ENCODE measurements around the gene PALM2AKAP2.

The PALM2AKAP2 gene

GRCh38 chr9:109779711-109780452 is at the start of gene PALM2AKAP2:
PALM2AKAP2 (plus strand) TSS chr9:109780198; CDS start chr9:109780489, 291 bp downstream.
- no peak for DNase-seq

GRCh38 chr9:109730228-109730627 is 49.8 kb upstream of the PALM2AKAP2 start:
- no peak for DNase-seq

GRCh38 chr9:109733690-109734089 is 46.3 kb upstream of the PALM2AKAP2 start:
- no peak for DNase-seq

DNA sequence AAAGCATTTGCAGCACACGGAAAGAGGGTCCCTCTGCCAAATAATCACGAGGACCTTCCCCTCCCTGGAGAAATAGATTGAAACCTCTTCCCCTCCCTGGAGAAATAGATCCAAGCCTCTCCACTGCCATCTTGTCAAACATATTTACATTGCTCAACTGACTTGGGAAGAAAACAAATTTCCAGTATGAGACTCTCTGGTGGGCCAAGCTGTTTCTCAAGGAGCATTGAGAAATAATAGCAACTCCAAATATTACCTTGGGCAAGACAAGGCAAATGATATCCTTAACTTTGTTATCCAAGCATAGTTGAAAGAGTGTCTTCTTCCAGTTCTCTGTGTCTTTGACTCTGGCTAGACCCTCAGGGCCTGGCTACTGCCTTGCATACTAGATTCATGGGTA is 45.2 kb upstream of the PALM2AKAP2 start:
- DNase-seq, result no peak

DNA sequence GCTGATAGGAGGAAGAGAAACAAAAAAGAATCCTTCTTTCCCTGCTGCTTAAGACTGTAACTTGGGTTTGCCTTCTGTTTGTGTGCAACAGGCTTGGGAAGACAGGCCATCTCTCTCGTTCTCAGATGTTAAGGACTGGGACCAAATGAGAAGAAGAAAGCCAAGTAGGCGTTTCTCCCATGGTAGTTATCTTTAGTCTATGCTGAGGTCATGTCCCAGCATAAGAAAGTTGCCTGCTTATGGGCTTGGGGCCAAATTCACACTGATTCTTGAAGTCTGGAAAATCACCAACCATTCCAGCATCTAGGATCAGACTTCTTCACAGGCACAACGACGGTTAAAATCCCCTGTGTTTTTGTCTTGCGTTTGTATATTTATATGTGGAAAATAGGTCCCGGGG is 44.2 kb upstream of the PALM2AKAP2 start:
- no peak for DNase-seq

- no peak for DNase-seq
Observed at GRCh38 chr9:109737295-109737694, 42.7 kb upstream of the PALM2AKAP2 start.

DNA sequence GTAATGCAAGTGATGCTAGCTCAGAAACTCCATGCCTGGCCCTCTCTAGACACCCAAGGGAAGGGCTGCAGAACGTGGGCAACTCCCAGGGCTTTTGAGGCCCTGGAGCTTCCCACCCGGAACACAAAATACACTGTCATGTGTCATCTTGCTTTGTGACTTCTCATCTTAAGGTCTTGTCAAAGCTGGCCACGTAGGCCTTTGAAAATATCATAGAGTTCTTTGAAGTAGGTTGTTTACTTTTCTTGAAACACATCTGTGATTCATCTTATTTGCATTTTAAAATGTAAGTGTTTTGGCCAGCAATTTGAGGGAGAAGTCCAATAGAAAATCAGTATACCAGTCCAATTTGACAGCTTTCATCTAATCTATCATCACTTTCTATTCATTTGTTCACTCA is 40.2 kb upstream of the PALM2AKAP2 start:
- DNase-seq, result no peak

DNA sequence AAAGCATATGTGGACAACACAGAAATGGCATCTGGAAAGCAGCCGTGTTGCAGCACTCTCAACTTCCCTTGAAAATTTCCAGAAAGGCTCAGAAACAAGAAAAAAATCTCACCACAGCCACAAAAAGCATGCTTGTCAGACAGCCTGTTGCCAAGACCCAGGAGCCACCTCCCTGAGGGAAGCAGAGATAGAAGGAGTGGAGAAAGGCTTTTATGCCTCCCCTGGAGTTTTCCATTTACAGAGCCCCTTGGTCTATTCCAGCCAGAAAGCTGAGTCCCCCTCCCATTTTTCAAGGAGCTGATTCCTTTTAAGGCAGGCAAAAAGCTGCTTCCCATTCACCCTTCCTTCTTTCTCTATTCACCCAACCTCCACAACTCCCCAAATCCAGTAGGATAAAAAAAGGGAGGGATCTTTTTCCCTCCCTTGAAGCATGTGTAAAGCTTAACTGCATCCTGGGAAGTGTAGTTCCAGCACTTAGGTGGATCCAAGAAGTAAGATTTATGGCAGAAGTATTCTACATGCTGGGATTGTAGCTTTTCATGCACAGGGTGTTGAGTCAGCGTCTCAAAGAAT is 37.1 kb upstream of the PALM2AKAP2 start:
- DNase-seq, result no peak

DNA sequence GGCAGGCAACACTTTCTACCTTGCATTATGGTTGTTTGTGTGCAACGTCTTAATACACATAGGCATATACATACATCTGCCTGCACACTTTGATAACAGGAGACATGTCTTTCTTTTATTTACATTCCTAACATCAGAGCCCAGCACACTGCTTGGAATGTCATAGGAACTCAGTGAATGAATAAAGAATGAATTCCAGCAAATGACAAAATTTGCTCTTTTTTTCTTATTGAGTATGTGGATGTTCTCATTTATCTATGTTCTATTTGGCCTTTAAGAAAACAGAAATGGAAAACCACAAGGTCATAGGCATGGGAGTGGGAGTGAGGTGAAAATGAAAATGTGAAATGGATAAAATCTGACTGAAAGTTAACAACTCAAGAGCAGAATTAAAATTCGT is 36.3 kb upstream of the PALM2AKAP2 start:
- DNase-seq, result no peak

GRCh38 chr9:109745335-109746283 is 34.4 kb upstream of the PALM2AKAP2 start:
- no peak for DNase-seq

DNA sequence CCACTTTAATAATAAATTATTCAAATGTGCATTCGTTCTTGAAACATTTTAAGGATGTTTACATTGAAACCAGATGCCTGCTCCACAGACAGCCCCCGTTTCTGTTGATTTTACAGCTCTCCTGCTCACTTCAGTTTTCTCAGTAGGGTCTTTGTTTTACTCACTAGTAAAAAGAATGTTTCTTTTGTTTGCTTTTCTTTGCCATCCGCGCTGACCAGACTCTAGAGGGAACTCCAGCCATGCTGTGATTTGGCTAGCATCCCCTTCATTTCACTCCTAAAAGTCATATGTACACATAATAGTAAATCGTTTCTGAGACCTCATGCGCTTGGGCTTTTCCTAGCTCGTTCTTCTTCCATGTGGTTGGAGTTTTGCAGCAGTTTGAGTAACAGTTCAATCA is 28.7 kb upstream of the PALM2AKAP2 start:
- no peak for DNase-seq

GRCh38 chr9:109753308-109753707 is 26.7 kb upstream of the PALM2AKAP2 start:
- no peak for DNase-seq

GRCh38 chr9:109755040-109755439 is 25.0 kb upstream of the PALM2AKAP2 start:
- no peak for DNase-seq

DNA sequence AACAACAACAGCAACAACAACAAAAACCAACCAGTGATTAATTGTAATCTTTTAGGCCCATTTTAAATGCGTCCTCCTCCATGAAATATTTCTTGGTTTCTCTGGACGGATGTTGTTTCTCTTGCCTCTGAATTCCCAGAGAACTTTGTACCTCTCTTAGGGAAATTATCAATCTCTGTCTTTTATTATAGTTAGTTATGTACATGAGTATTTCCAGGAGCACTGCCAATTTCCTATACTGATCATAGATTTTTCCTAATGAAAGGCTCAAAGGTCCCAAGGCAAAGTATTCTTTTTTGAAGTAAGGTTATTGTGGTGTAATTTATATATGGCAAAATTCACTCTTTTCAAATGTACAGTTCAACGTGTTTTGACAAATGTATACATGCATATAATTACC is 20.4 kb upstream of the PALM2AKAP2 start:
- DNase-seq, result no peak

GRCh38 chr9:109765278-109765677 is 14.7 kb upstream of the PALM2AKAP2 start:
- no peak for DNase-seq

- DNase-seq, result no peak
Observed at GRCh38 chr9:109765830-109766229, 14.2 kb upstream of the PALM2AKAP2 start.

DNA sequence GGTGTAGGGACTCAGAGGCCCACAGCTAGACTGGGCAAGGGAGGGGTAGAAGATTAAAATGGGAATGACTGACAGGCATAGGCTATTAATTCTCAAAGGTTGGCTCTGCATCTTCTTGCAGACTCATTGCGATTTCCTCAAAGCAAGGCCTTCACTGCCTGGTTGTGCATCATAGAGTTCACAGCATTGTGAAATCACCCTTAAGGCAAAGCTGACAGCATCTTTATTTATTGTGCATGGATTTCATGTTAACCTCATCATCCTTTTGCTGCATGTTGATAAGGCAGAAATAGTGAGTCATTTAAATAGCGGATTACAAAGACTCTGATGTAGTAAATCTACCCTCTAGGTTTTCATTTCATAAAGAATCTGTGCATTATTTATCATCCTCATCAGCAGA is 13.6 kb upstream of the PALM2AKAP2 start:
- no peak for DNase-seq

- DNase-seq, result no peak
Observed at GRCh38 chr9:109767404-109767803, 12.6 kb upstream of the PALM2AKAP2 start.

DNA sequence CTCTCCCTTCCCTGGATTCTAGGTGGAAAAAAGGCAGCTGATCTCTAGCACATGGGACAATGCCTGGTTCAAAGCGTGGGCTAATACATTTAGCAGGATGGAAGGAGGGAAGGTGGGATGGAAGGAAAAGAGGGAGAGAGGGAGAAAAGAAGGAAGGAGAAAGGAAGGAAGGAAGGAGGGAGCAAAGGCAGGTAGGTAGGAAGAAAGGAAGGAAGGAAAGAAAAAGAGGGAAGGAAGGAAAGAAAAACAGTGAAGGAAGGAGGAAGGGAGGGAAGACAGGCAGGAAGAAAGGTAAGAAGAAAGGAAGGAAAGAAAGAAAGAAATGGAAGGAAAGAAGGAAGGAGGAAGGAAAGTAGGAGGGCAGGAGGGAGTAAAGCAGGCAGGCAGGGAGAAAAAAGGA is 12.2 kb upstream of the PALM2AKAP2 start:
- no peak for DNase-seq

- no peak for DNase-seq
Observed at GRCh38 chr9:109769250-109769649, 10.7 kb upstream of the PALM2AKAP2 start.

DNA sequence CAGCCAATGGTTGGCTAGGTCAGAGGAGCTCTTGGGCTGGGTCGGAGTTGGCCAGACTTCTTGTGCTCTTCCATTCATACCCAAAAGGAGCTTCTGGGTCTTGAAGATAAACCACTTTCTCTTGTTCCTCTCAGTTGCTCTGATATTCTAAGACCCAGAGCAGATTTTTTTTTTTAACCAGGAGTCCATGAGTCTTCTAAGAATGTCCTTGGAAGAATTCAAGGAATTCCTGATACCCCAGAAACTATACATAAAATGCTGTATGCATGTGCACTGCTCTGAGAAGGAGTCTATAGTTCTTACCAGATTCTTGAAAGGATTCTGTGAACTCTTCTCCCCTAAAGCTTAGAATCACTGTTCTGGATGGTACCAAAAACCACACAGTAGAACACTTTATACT is 9.9 kb upstream of the PALM2AKAP2 start:
- DNase-seq, result no peak

- DNase-seq, result no peak
Observed at GRCh38 chr9:109771087-109771486, 8.9 kb upstream of the PALM2AKAP2 start.

- DNase-seq, result no peak
Observed at GRCh38 chr9:109771796-109772531, 8.0 kb upstream of the PALM2AKAP2 start.

Data from stimulated activated CD4-positive, alpha-beta T cell treated with anti-CD3 and anti-CD28 coated beads, Interleukin-1b, Interleukin-23, amount 100 ng/mL, for 48 hours (primary cell).